Measurements from ENCODE around the gene RAB6B.

GRCh38 chr3:133838296-133838789, 57.3 kb downstream of the RAB6B start:
- TF ChIP-seq SP1 (IDR thresholded peaks at IDR 0.05; ENCODE audit: low read depth) (no peak), POLR2A (IDR thresholded peaks at IDR 0.05; ENCODE audit: borderline replicate concordance, extremely low read depth, insufficient read depth, insufficient read length) (no peak), CTCF (IDR thresholded peaks at IDR 0.05 in 2 of 3, conservative IDR thresholded peaks at IDR 0.05 in 1 of 3; ENCODE audit: borderline replicate concordance in 1 of 3, insufficient read depth in 1 of 3, low read depth in 2 of 3, low read length in 2 of 3) (no peak), SIN3A (IDR thresholded peaks at IDR 0.05; ENCODE audit: low read depth) (no peak), ZFX (IDR thresholded peaks at IDR 0.05) (no peak), ELF1 (IDR thresholded peaks at IDR 0.05; ENCODE audit: borderline replicate concordance, low read depth) (no peak), EGR1 (IDR thresholded peaks at IDR 0.05; ENCODE audit: low read depth) (no peak), EZH2 (IDR thresholded peaks at IDR 0.05) (no peak), POLR2AphosphoS5 (IDR thresholded peaks at IDR 0.05; ENCODE audit: low read depth, low read length) (no peak), RAD21 (IDR thresholded peaks at IDR 0.05; ENCODE audit: low read depth) (no peak), REST (IDR thresholded peaks at IDR 0.05; ENCODE audit: low read depth) (no peak), TCF7L2 (IDR thresholded peaks at IDR 0.05; ENCODE audit: borderline replicate concordance, extremely low read depth, insufficient read depth, insufficient read length) (no peak), EZH2phosphoT487 (IDR thresholded peaks at IDR 0.05; ENCODE audit: borderline replicate concordance) (no peak), MAX (IDR thresholded peaks at IDR 0.05) (no peak)

Data from HCT116 (cell line).